ENCODE results near the gene BCKDK. TPM values are rescaled to one million over a fixed set of nuclear protein-coding genes. Genes with fewer than 3 reads are reported as not detected.

The BCKDK gene
- total and polyA plus RNA-seq, 2 of the 13 experiments (the other 11 are each of a cell fraction or from before 2014, with no cell fraction given) = 24.9 to 42.6 TPM

DNA sequence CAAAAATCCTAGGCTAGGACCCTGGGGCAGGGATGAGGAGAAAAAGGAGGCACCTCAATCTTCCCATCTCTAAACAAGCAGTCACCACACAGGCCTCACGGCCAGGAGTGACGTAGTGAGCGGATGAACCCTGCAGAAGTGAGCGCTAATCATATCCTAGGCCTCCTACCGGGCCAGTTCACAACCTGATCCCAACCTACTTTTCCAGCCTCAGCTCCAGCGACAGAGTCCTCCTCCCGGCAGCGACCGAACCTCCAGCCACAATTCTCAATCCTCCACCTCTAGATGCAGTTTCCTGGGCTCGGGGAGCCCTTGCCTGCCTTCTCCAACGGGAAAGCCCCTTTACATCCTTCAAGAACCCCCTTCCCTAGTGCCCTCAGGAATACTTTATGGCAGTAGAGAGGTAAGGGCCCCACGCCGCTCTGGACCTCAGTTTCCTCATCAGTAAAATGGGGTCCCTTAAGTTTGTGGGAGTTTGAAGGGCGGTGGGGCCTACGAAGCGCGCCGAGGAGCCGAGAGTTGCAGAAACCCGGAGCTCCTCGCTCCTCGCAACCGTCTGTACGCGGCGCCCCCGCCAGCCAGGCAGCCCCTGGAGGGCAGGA lies 35.5 kb upstream of the BCKDK start (continued):
- TF ChIP-seq TBX3 (IDR thresholded peaks at IDR 0.05; ENCODE audit: borderline replicate concordance) (no peak), KAT2B (IDR thresholded peaks at IDR 0.05; ENCODE audit: borderline replicate concordance, low read depth, low read length) (no peak), SOX5 (CRISPR knock-in tag; IDR thresholded peaks at IDR 0.05; ENCODE audit: borderline replicate concordance) (no peak), ZNF44 (CRISPR knock-in tag; IDR thresholded peaks at IDR 0.05) (no peak), PCBP2 (optimal IDR thresholded peaks at IDR 0.05; ENCODE audit: low read depth, low read length, poor library complexity, severe bottlenecking) (no peak), HOXA9 (CRISPR knock-in tag; IDR thresholded peaks at IDR 0.05; ENCODE audit: borderline replicate concordance) (no peak), PHF21A (CRISPR knock-in tag; IDR thresholded peaks at IDR 0.05) (peak; percentile 26), KAT8 (CRISPR knock-in tag; IDR thresholded peaks at IDR 0.05) (0 out of 2 replicates have a peak, but pooled peaks have one; percentile 18), GABPB1 (CRISPR knock-in tag; IDR thresholded peaks at IDR 0.05) (no peak), ZNF816 (CRISPR knock-in tag; IDR thresholded peaks at IDR 0.05; ENCODE audit: borderline replicate concordance) (peak; percentile 61; the same call in 1 of the 2 replicates), SMAD3 (CRISPR knock-in tag; IDR thresholded peaks at IDR 0.05) (no peak), CBFB (CRISPR knock-in tag; IDR thresholded peaks at IDR 0.05) (no peak), MATR3 (CRISPR knock-in tag; IDR thresholded peaks at IDR 0.05) (no peak), KAT7 (CRISPR knock-in tag; IDR thresholded peaks at IDR 0.05; ENCODE audit: borderline replicate concordance) (no peak), MTF2 (CRISPR knock-in tag; IDR thresholded peaks at IDR 0.05; ENCODE audit: borderline replicate concordance) (no peak), ZNF761 (CRISPR knock-in tag; conservative IDR thresholded peaks at IDR 0.05) (no peak), TSC22D2 (CRISPR knock-in tag; IDR thresholded peaks at IDR 0.05; ENCODE audit: borderline replicate concordance) (0 out of 2 replicates have a peak, but pooled peaks have one; percentile 18), DMAP1 (CRISPR knock-in tag; IDR thresholded peaks at IDR 0.05) (no peak)
- TF ChIP-seq, protein P1, sequence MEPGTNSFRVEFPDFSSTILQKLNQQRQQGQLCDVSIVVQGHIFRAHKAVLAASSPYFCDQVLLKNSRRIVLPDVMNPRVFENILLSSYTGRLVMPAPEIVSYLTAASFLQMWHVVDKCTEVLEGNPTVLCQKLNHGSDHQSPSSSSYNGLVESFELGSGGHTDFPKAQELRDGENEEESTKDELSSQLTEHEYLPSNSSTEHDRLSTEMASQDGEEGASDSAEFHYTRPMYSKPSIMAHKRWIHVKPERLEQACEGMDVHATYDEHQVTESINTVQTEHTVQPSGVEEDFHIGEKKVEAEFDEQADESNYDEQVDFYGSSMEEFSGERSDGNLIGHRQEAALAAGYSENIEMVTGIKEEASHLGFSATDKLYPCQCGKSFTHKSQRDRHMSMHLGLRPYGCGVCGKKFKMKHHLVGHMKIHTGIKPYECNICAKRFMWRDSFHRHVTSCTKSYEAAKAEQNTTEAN (CRISPR knock-in tag; conservative IDR thresholded peaks at IDR 0.05) = no peak; the same call in 1 of the 2 replicates
- TF ChIP-seq, protein P2, sequence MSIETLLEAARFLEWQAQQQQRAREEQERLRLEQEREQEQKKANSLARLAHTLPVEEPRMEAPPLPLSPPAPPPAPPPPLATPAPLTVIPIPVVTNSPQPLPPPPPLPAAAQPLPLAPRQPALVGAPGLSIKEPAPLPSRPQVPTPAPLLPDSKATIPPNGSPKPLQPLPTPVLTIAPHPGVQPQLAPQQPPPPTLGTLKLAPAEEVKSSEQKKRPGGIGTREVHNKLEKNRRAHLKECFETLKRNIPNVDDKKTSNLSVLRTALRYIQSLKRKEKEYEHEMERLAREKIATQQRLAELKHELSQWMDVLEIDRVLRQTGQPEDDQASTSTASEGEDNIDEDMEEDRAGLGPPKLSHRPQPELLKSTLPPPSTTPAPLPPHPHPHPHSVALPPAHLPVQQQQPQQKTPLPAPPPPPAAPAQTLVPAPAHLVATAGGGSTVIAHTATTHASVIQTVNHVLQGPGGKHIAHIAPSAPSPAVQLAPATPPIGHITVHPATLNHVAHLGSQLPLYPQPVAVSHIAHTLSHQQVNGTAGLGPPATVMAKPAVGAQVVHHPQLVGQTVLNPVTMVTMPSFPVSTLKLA (IDR thresholded peaks at IDR 0.05) = no peak
- TF ChIP-seq, protein P3, sequence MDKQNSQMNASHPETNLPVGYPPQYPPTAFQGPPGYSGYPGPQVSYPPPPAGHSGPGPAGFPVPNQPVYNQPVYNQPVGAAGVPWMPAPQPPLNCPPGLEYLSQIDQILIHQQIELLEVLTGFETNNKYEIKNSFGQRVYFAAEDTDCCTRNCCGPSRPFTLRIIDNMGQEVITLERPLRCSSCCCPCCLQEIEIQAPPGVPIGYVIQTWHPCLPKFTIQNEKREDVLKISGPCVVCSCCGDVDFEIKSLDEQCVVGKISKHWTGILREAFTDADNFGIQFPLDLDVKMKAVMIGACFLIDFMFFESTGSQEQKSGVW (CRISPR knock-in tag; IDR thresholded peaks at IDR 0.05; ENCODE audit: borderline replicate concordance) = 0 out of 2 replicates have a peak, but pooled peaks have one; percentile 58
- TF ChIP-seq, protein P4, sequence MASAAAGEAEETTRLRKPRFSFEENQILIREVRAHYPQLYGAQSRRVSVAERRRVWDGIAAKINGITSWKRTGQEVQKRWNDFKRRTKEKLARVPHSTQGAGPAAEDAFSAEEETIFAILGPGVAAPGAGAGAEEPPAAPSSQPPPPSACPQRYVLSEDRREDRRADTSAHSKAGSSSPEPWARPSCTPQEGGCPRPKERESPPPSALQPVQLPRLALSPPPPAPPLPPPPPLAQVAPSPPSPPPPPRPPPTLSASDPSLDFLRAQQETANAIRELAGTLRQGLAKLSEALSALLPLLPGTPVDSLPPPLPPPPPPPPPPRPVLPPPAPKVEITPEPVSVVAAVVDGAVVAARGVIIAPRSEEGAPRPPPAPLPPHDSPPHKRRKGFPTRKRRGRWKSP (CRISPR knock-in tag; IDR thresholded peaks at IDR 0.05) = 0 out of 2 replicates have a peak, but pooled peaks have one; percentile 23
- TF ChIP-seq, protein P5, sequence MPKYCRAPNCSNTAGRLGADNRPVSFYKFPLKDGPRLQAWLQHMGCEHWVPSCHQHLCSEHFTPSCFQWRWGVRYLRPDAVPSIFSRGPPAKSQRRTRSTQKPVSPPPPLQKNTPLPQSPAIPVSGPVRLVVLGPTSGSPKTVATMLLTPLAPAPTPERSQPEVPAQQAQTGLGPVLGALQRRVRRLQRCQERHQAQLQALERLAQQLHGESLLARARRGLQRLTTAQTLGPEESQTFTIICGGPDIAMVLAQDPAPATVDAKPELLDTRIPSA (CRISPR knock-in tag; IDR thresholded peaks at IDR 0.05; ENCODE audit: borderline replicate concordance) = no peak
- TF ChIP-seq, protein P6, sequence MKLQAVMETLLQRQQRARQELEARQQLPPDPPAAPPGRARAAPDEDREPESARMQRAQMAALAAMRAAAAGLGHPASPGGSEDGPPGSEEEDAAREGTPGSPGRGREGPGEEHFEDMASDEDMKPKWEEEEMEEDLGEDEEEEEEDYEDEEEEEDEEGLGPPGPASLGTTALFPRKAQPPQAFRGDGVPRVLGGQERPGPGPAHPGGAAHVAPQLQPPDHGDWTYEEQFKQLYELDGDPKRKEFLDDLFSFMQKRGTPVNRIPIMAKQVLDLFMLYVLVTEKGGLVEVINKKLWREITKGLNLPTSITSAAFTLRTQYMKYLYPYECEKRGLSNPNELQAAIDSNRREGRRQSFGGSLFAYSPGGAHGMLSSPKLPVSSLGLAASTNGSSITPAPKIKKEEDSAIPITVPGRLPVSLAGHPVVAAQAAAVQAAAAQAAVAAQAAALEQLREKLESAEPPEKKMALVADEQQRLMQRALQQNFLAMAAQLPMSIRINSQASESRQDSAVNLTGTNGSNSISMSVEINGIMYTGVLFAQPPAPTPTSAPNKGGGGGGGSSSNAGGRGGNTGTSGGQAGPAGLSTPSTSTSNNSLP (IDR thresholded peaks at IDR 0.05; ENCODE audit: low read depth, low read length) = no peak
